Trophoblast cell (in vitro differentiated cells and primary cell): ENCODE results near the gene FASN.
A peak's percentile ranks its signal among the peaks of the same experiment; 100 is the strongest.

Experiments
- DNase-seq, 2 donors: peaks; one replicate each; pipeline ENCODE4 v3.0.0-alpha.2; 2016
- H2AFZ ChIP-seq: 2 replicates; pipeline ENCODE4 v1.6.1; 2013; ENCODE audit warnings: low read length, moderate library complexity, mild to moderate bottlenecking; ENCODE audit not compliant: insufficient read depth, poor library complexity
- H2AK5ac ChIP-seq: 2 replicates; pipeline ENCODE4 v1.6.1; 2013; ENCODE audit warnings: mild to moderate bottlenecking, low read length
- H2BK120ac ChIP-seq: 2 replicates; pipeline ENCODE4 v1.6.1; 2013; ENCODE audit warnings: low read length, mild to moderate bottlenecking, moderate library complexity; ENCODE audit not compliant: insufficient read depth, poor library complexity
- H2BK12ac ChIP-seq: 2 replicates; pipeline ENCODE4 v1.6.1; 2013; ENCODE audit warnings: mild to moderate bottlenecking, low read length, moderate library complexity
- H2BK5ac ChIP-seq: 2 replicates; pipeline ENCODE4 v1.6.1; 2013; ENCODE audit warnings: low read length, low read depth, moderate library complexity, mild to moderate bottlenecking; ENCODE audit not compliant: poor library complexity
- H3K14ac ChIP-seq: 2 replicates; pipeline ENCODE4 v1.6.1; 2013; ENCODE audit warnings: mild to moderate bottlenecking, low read length
- H3K18ac ChIP-seq: 2 replicates; pipeline ENCODE4 v1.6.1; 2013; ENCODE audit warnings: mild to moderate bottlenecking, low read length
- H3K23ac ChIP-seq: 2 replicates; pipeline ENCODE4 v1.6.1; 2013; ENCODE audit warnings: low read length
- H3K27ac ChIP-seq: 2 replicates; pipeline ENCODE4 v1.5.1; 2013; ENCODE audit warnings: low read depth, mild to moderate bottlenecking, inconsistent platforms, low read length, moderate library complexity
- H3K27me3 ChIP-seq: 2 replicates; pipeline ENCODE4 v1.6.1; 2013; ENCODE audit warnings: inconsistent platforms, mild to moderate bottlenecking, low read length, moderate library complexity; ENCODE audit not compliant: insufficient read depth
- H3K36me3 ChIP-seq, 2 experiments: 1 replicate in 1 of 2; 2 replicates in 1 of 2; pipeline ENCODE4 v1.6.1; 2013; ENCODE audit warnings: low read length in 2 of 2, mild to moderate bottlenecking in 2 of 2, moderate library complexity in 1 of 2; ENCODE audit not compliant: insufficient read depth in 2 of 2, control insufficient read depth in 1 of 2
- H3K4ac ChIP-seq: 2 replicates; pipeline ENCODE4 v1.6.1; 2013; ENCODE audit warnings: low read depth, mild to moderate bottlenecking, low read length, moderate library complexity
- H3K4me1 ChIP-seq, 2 experiments: 1 replicate in 1 of 2; 2 replicates in 1 of 2; pipeline ENCODE4 v1.6.1; 2013; ENCODE audit warnings: low read length in 2 of 2, mild to moderate bottlenecking in 2 of 2, moderate library complexity in 1 of 2; ENCODE audit not compliant: insufficient read depth in 2 of 2, control insufficient read depth in 1 of 2
- H3K4me2 ChIP-seq: 2 replicates; pipeline ENCODE4 v1.6.1; 2013; ENCODE audit warnings: inconsistent platforms, mild to moderate bottlenecking, low read length, moderate library complexity
- H3K4me3 ChIP-seq: 2 replicates; pipeline ENCODE4 v1.5.1; 2013; ENCODE audit warnings: mild to moderate bottlenecking, low read depth, low read length, inconsistent platforms
- H3K79me1 ChIP-seq: one replicate; pipeline ENCODE4 v1.6.1; 2013; ENCODE audit warnings: low read length
- H3K79me2 ChIP-seq: 2 replicates; pipeline ENCODE4 v1.6.1; 2013; ENCODE audit warnings: low read length, mild to moderate bottlenecking; ENCODE audit not compliant: control insufficient read depth, insufficient read depth, poor library complexity
- H3K9ac ChIP-seq: 2 replicates; pipeline ENCODE4 v1.6.1; 2013; ENCODE audit warnings: mild to moderate bottlenecking, low read length
- H3K9me3 ChIP-seq: 2 replicates; pipeline ENCODE4 v1.6.1; 2013; ENCODE audit warnings: low read depth, mild to moderate bottlenecking, control low read depth, inconsistent platforms, low read length; ENCODE audit not compliant: insufficient read depth
- H4K12ac ChIP-seq: 2 replicates; pipeline ENCODE4 v1.6.1; 2013; ENCODE audit warnings: low read depth, mild to moderate bottlenecking, low read length, moderate library complexity
- H4K8ac ChIP-seq: 2 replicates; pipeline ENCODE4 v1.6.1; 2013; ENCODE audit warnings: low read depth, mild to moderate bottlenecking, low read length, moderate library complexity
- H4K91ac ChIP-seq: one replicate; pipeline ENCODE4 v1.6.1; 2013; ENCODE audit warnings: low read depth, mild to moderate bottlenecking, low read length, moderate library complexity
- WGBS: extraction: QIAGEN DNeasy Blood & Tissue Kit; methylation state at CpG from one replicate; pipeline ENCODE4 v1.1.7; 2013; ENCODE audit warnings: missing lambda C conversion rate; ENCODE audit not compliant: insufficient read length, insufficient coverage; ENCODE audit errors: extremely low coverage; 5-methylcytosine and 5-hydroxymethylcytosine counted together

The FASN gene

GRCh38 chr17:82028966-82029365, 69.1 kb downstream of the FASN start:
- Histone ChIP-seq H2AFZ (no peak overlapping the region), H3K27ac (no peak overlapping the region), H3K14ac (no peak overlapping the region), H3K4ac (no peak overlapping the region), H3K79me1 (peaks cover 5% of the 10 kb centered on the region), H3K18ac (no peak overlapping the region), H3K36me3 (peaks cover 0 to 16% of the 10 kb centered on the region in 2 experiments), H3K9me3 (peaks cover 6% of the 10 kb centered on the region), H4K12ac (no peak overlapping the region), H2BK120ac (no peak overlapping the region), H3K9ac (no peak overlapping the region), H2AK5ac (no peak overlapping the region), H3K4me3 (peak overlapping the region; percentile 35), H3K4me2 (no peak overlapping the region), H3K79me2 (no peaks in the 10 kb centered on the region), H3K27me3 (no peaks in the 10 kb centered on the region), H4K8ac (no peak overlapping the region), H3K23ac (no peak overlapping the region), H3K4me1 (peaks cover 5 to 11% of the 10 kb centered on the region in 2 experiments), H4K91ac (no peak overlapping the region), H2BK12ac (no peak overlapping the region), H2BK5ac (no peak overlapping the region)
- DNase-seq = no peak
- WGBS = no CpG with 5 or more reads among the region's 9 CpGs
